Measurements from ENCODE around the gene IGSF21.

The IGSF21 gene

DNA sequence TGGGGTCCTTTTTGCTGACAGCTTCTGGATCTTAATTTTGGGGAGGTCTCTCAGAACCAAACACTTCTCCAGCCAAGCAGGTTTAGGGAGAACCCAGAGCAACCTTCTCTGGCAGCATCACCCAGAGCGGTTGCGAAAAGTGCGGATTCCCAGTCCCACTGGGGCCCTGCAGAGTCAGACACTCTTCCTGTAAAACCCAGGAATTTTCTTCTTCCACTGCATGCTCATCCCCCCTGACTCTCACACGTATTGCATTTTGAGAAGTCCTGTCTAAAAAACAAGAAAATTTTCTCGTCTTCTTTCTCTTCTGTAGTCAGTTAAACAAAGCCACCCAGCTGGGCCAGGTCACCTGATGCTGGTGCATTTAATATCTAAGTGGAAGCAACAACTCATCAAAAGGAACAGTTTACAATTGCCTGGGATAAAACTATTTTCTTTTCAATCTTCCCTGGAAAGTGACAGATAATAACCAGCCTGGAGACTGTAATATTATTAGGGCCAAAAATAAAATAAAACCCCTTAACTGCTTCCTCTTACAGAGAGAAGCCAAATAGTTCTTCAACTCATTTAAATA, 156.0 kb downstream of the IGSF21 start:
- DNase-seq, result no peak
- ATAC-seq, result no peak

DNA sequence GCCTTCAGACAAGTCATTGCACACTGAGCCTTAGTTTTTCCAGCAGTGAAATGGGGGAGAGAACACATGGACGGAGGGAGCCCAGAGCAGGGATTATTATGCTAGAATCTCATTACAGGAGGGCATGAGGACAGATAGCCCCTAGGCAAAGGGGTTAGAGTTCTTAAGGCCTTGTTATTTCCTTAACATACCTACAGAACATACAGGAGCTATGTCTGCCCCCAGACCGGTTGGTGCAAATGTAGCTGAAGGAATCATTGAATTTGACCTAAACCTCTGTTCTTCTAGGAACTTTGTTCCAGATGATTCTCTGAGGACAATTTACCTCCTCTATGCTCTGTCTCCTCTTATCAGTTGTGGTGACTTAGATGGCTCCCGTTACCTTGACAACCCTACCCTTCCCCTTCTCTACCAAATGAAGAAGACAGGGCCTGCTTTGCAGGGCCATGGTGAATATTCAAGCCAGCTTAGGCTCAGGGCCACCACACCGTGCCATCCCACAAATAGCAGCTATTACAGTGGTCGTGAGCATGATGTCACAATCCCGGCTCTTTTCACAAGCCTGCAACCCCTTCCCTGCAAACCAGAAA, 156.9 kb downstream of the IGSF21 start:
- ATAC-seq (no peak), DNase-seq (no peak)

DNA sequence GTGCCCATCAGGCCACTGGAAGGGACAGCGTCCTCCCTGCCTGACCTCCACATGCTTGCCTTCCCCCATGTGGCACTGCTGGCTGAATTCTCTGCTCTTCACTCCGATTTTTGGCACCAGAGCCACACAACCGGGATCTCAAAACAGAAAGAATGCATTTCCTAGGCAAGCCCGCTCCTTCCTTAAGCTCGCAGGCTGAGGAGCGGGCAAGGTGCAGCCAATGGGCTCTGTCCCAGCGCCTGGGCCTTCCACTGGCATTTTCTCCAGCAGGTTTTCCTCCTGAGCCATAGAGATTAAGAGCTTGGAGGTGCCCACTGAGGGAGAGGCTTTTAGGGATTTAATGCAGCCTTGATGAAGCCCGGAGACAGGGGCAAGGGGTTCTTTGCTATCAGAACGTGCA, 158.0 kb downstream of the IGSF21 start:
- DNase-seq (no peak), ATAC-seq (no peak)

DNA sequence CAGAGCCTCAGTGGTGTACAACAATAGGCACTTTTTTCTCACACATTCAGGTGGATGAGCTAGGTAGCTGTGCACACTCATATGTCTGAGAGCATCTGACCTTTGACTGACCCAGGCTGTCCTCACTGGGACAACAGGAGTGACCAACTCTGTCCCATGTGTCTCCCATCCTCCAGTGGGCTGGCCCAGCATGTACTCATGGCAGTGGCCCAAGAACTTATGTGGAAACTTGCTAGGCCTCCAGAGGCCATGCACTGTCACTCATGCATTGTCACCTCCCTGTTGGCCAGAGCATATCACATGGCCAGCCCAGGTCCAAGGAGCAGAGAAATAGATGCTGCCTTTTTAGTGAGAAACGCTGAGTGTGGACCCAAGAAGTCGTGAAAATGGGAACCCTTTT, 158.8 kb downstream of the IGSF21 start:
- no peak for ATAC-seq
- no peak for DNase-seq

DNA sequence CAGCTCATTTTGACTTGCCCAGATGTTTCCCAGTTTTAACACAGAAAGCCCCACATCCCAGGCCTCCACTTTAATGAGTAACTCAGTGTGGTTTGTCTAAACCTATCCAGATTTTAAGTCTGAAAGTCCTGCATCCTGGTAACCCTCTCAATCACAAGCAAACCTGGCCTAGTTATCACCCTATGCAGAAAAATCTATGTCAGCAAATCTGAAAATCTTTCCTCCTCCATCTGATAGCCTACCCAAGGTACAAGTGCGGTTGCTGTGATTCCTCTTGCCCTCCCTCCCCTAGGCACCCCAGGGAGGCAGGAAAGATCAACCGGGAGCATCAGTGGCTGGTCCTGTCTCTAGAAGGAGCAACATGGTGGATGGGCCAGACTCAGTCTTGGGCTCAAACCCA, 163.7 kb downstream of the IGSF21 start:
- DNase-seq, result no peak
- ATAC-seq, result no peak

DNA sequence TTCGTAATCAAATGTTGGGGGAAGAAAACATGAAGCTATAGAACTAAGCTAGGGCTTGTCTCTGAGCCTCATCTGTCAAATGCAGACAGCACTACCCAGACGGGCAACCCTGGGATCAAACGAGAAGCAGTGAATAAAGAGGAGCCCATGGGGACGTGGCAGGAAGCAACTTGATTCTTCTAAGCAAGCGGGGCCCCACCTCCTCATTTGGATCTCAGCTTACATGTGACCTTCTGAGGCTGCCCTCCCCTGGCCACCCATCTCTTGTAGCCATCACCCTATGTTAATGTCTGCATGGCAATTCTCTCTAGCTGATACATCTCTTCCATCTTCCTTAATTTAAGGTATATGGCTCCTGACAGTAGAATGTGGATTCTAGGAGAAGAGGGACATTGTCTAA, 171.3 kb downstream of the IGSF21 start:
- no peak for ATAC-seq
- no peak for DNase-seq

DNA sequence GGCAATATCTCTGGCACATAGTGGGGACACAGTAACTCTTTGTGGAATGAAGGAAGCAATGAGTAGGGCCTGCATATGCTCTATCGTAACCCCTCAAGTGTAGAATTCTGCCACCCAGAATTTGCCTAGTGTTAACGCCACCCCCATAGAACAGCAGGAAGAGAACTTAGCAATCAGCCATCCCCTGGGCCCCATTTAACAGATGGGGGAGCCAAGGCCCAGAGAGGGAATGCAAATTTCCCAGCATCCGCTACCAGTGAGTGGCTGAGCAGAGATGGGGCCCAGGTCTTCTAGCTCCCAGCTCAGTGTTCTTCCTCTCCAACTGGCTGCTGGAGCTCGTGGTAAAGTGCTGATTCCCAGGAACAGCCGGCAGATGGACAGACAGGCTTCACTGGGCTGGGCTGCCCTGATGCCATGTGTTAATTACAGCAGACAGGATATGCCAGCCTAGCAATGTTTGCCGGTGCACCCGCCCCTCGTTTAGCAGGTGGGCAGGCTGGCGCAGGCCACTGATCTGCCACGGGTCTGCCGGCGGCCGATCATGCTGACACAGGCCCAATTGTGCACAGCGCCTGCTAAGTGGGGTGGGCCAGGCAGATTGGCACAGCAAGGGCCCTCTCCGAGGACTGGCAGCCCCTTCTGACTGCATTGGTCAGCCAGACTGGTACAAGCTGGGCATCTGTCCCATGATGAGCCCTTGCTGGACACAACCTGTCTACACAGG, 171.9 kb downstream of the IGSF21 start:
- DNase-seq, result no peak

DNA sequence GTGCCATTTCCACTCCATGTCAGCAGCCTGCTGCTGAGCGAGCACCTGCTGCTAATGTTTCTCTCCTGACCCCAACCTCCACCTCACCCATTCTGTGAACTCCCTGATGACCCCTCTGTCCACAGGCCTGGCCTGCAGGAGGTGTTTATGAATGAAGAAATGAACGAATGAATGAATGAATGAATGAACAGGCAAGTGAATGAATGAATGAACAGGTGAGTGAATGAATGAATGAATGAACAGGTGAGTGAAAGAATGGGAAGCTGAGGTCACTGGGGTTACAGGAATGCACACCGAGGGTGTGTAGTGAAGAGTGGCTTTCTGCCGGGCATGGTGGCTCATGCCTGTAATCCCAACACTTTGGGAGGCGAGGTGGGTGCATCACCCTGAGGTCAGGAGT, 173.4 kb downstream of the IGSF21 start:
- DNase-seq (no peak), ATAC-seq (no peak)

More for the DNA sequence above, 171.9 kb downstream of the IGSF21 start:
- ATAC-seq, result no peak

DNA sequence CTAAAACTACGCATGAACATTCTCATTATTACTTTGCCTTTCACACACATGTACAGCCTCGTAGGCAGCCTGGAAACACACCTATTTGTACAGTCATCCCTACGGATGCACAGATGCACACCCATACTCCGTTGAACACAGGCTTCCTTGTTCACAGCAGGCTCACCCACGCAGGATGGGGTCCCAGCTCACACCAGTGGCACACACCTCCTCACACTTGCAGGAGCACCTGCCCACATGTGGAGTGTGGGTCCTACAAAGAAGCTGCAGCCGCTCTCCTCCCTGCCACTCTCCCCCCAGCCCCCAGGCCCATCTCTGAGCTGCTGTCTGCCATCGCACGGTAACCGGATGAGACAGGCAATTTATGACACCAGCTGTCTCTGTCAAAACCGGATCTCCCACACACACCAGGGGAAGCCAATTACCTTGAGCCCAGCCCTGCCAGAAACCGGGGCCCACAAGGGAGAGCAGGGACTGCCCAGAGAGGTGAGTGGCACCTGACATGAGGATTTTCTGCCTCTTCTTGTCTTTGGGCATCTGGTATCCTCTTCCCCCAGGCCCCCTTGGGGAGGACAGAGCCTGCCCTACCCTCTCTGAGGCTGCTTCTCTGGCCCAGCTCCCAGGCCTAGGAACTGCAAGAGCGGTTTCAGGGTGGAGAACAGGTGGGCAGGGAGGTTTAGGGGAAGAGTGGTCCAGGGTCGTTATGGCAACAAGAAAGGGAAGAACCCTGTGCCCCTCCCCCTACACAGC, 175.4 kb downstream of the IGSF21 start:
- ATAC-seq (no peak), DNase-seq (no peak)

DNA sequence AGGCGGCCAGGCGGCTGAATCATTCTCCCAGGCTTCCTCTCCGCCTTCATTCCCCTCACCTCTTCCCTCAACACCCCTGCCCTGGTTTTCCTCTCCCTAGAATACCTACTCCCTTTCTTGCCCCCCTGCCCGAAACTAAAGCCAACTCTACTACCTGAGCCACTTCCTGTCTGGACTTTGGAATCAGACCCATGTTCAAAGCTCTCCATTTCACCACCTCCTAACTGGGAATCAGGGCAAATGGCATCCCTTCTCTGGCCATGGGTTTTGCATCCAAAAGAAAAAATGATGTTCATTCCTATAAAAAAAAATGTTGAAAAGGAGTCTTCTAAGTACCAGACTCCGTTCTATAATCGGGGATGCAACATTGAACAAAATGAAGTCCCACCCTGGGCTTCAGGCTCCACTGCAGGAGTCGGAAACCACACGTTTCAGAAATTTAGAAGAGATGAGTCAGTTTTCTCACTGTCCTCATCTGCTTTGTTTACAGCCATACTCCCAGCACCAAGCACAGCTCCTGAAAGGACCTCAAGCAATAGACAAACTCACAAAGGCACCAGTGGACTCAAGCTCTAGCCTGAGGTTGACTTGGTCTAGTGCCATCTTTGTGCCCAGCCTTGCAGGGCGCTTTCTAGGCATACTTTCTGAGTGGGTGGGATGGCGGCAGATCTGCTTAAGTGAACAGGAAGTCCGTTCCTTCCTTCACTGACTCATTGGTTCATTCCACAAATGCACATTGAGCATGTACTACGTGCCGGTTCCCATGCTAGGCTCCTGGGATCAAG, 176.2 kb downstream of the IGSF21 start:
- DNase-seq, result no peak

DNA sequence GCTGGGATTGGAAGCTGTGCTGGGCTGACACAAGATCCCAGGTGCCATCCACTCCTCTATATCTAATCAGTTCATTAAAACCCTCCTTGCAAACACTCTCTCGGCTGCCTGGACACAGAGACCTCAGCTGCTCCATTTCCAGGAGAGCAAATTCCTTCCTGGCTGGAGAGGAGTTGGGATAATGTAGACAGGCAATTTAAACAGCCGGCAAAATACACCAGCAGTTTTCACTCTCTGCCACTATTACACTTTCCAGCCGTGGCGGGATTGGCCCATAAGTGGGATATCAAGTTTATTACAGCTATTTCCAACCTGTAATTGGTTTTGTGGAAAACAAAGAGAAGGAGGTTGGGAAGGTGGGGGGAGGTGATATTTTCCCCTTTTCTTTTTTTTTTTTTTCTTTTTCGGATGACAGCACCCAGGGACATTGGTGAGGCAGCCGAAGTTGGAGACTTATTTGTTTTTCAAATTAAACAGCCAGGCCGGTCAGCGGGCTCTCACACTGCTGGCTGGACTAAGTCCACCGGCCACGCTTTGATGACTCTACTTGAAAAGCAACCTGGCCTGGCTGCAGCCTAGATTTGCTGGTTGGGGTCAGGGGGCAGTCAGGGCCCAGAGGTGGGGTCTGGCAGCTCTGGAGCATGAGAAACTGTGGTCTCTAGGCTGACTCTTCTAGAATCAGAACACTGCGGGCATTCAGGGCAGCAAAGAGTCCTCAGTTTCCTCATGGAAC, 177.4 kb downstream of the IGSF21 start:
- DNase-seq (no peak), ATAC-seq (no peak)

More for the DNA sequence above, 176.2 kb downstream of the IGSF21 start:
- no peak for ATAC-seq

DNA sequence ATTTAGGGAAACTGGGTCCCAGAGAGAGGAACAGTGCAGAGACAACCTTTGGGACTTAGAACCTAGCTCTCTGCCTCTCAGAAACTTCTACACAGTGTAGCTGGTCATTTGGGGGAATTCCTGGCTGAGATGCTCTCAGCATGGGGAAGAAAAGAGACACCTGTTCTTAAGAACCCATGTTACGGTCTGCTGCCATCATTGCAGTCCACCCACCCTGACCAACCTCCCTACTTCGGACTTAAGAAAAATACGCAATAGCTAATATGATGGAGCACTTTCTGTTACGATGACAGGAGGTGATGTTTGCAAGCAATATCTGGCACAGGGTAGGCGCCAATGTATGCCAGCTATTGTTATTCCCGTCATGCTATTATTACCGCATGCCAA, 177.9 kb downstream of the IGSF21 start:
- no peak for ATAC-seq
- DNase-seq, result no peak

DNA sequence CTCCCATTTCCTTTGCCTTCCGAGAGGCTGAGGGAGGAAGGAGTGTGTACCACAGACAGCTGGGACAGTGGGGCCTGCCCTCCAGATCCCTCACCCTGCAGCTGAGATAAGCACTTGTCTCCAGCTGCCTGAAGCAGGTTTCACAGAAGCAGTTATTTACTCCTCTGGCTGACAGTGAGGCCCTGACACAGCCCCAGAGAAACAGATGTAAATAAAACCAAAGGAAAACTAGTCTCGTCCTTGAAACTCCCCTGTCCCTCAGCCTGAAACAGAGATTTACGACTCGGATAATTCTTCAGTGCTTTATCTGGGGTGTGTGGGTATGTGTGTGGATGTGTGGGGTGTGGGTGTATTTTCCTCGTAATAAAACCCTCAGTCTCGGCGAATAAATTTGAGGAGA, 181.1 kb downstream of the IGSF21 start:
- no peak for ATAC-seq
- no peak for DNase-seq

DNA sequence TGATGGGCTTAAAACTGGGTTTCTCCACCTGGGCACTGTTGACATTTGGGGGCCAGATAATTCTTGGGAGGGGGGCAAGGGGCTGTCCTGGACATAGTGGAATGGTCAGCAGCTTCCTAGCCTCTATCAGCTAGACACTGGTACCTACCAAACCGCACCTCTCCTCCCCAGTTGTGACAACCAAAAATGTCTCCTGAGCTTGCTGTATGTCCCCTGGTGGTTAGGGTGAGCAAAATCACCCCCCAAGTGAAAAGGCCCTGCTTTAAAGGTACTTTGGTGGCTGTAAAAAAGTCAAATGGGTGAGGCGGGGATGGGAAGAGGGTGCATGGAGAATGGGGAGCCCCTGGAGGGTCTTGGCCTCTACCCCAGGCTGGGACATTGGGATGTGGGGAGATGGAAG, 182.0 kb downstream of the IGSF21 start:
- ATAC-seq, result no peak
- DNase-seq, result no peak

DNA sequence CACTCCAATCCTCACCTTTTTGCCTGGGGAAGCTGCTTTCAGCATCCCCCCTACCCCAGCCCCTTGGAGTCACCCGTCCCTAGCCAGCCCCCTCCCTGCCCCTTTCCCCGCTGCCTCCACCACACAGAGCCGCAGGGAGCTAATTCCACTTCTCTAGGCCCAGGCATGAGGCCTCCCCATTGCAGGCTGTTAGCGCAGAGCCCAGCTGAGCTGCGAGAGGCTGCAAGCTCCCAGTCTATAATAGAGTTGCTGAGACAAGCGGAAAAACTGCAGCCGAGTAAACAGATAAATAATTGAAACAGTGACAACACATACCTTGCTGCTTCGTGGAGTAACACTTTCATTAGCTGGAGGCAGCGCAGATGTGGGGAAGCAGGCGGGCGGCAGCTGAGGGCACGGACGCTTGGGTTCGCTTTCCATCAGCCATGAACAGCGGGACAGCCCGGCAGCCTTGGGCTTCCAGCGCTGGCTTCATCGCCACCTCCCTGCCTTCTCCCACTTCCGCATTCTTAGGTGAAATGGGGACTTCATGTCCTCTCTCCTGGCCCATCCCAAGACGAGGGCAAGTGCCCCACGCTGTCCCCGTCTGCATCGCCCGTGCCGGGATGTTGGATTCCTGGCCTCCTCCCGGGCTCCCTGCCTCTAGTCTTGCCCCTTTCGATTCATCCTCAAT, 183.3 kb downstream of the IGSF21 start:
- DNase-seq, result no peak
- ATAC-seq, result peak; percentile 26

DNA sequence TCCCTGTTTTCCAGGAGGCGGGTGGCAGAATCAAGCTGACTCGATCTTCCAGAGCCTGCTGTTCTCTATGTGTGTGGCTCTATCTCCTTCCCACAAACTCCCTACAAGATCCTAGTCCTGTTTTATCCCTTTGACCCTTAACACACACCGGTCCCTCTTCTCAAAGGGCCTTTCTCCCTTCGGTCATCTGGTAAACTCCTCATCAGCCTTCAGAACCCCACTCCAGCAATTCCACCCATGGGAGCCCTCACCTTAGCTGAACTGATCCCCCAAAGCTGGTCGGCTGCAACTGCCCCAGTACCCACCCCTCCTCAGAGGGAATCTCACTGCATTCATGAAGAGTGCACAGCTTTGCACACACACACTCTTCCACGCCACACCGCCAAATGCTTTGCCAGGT, 184.9 kb downstream of the IGSF21 start:
- no peak for DNase-seq
- ATAC-seq, result no peak

DNA sequence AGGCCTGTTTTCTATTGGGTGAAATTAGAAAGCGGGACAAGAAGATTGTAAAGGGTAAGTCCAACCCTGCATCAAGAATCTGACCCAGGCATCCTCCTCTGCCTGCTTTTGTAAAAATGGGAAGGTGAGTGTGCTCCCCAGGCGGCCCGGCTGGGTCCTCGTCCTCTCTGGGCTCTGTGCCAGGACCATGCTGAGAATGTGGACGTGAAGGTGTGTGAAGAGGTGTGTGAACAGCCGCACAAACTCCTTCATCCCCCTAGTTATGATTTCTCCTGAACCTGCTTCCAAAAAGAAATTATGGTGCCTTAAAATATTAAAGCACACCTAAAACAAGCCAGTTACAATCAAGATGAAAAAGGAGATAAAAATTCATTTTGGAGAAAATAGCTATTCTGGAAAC, 185.7 kb downstream of the IGSF21 start:
- DNase-seq (no peak), ATAC-seq (no peak)

DNA sequence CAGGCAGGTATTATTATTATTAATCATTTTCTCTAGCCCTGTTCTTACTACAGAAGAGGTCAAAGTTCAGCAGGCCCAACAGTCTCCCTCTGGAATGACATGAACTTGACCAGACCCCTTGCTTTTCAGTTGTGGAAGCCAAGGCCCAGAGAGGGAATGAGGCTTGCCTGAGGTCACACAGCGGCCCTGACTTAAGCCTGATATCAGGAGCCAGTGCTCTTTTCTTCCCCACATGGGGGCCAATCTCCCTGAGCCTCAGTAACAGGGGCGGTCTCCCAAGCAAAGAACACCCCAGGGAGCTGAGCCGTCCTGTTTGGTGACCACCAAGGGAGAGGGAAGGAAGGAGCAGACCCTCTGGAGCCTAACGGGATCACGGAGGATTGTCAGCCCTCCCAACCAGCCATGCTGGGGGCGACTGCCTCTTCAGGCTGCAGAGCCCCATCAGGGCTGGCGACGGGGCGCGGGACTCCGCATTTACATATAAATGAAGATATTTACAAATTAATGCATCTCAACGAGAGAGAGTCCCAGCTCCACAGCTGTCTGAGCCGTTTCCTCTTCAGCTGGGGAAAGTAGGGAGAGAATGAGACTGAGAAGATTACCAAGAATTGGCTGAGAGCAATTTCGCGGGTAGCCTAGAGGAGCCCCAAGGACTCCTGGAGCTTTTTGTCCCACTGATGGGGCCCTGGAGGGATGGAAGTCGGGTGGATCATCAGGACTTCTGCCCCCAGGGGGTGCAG, 187.0 kb downstream of the IGSF21 start:
- DNase-seq (no peak), ATAC-seq (no peak)

DNA sequence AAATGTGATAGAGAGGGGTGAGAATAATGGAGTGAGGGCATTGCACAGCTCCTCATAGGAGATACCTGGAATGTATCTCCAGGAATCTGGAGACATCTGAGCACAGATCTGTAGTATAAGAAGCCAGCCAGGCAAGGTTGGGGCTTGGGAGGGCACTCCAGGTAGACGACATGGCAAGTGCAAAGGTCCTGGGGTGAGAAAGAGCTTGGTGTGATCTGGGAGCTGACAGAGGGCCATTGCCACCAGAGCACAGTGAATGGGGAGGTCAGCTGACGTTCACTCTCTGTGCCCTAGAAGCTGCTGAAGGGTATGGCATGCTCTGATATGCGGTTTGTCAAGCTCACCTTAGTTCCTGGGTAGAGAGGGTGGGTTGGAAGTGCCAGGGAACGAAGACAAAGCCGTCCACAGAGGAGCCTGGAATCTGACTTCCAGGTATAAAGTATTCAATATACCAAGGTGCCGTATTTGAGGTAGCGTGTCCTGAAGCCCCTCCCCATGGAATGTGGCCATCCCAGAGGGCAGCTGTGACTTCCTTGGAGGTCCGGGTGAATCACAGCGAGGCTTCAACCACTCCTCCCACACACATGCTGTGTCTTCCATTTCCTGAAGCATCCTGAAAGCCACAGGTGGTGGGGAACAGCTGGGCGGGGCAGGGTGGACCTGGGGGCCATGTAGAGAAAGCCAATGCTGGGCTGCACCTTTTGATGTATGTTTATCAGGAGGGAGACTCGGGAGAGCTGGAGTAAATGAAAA, 190.5 kb downstream of the IGSF21 start:
- ATAC-seq (no peak), DNase-seq (no peak)
